B cell (primary cell): ENCODE results near the gene LIN7B. TPM values are rescaled to one million over a fixed set of nuclear protein-coding genes. Genes with fewer than 3 reads are reported as not detected.

Source experiments
- ATAC-seq: fragments of 200-7000 bp; cut with Tn5 transposase; one replicate; pipeline ENCODE4 v1.10.0; 2021; ENCODE audit warnings: low read depth, mild to moderate bottlenecking, moderate number of reproducible peaks, moderate library complexity
- CTCF ChIA-PET: fragments of 350-600 bp; sonication (Branson Sonifier 250); formaldehyde crosslinking; loops from one replicate; lab custom pipeline; 2021; ENCODE audit warnings: antibody characterized with exemption, inconsistent platforms; lab: Charles Lee
- POLR2A ChIA-PET: fragments of 350-600 bp; sonication (Branson Sonifier 250); formaldehyde crosslinking; loops from one replicate; lab custom pipeline; 2021; ENCODE audit warnings: antibody characterized with exemption; lab: Charles Lee
- DNase-seq: peaks from one replicate; pipeline ENCODE4 v3.0.0; 2013
- H2AFZ ChIP-seq: 2 replicates; pipeline ENCODE4 v1.6.1; 2012; ENCODE audit warnings: mild to moderate bottlenecking, low read depth, low read length; ENCODE audit not compliant: insufficient read depth, poor library complexity, severe bottlenecking
- H3K27ac ChIP-seq, 2 donors: 1 replicate in 1 of 2; 2 replicates in 1 of 2; pipeline ENCODE4 v1.5.1; 2012 to 2013; ENCODE audit warnings: low read length in 2 of 2, mild to moderate bottlenecking in 2 of 2, moderate library complexity in 1 of 2
- H3K27me3 ChIP-seq, 4 experiments: fragments of 200-600 bp in 1 of 4; sonication (generic) in 1 of 4; replicated peaks in 1 of 4; 1 replicate in 2 of 4; 2 replicates in 2 of 4; pipeline versions ENCODE4 v1.6.1 to v1.7.0; 2013 to 2016; ENCODE audit warnings: low read length in 3 of 4, mild to moderate bottlenecking in 2 of 4, mixed read lengths in 1 of 4, moderate library complexity in 1 of 4; ENCODE audit not compliant: insufficient read depth in 4 of 4, control insufficient read depth in 3 of 4; ENCODE audit errors: control extremely low read depth in 1 of 4
- H3K36me3 ChIP-seq, 2 experiments: replicated peaks in 1 of 2; 1 replicate in 1 of 2; 2 replicates in 1 of 2; pipeline versions ENCODE4 v1.6.1 to v1.7.1; 2013; ENCODE audit warnings: low read length in 1 of 2; ENCODE audit not compliant: insufficient read depth in 2 of 2, control insufficient read depth in 1 of 2; ENCODE audit errors: control extremely low read depth in 1 of 2, extremely low read depth in 1 of 2
- H3K4me1 ChIP-seq, 2 donors: fragments of 200-600 bp in 1 of 2; sonication (generic) in 1 of 2; 1 replicate in 1 of 2; 2 replicates in 1 of 2; pipeline versions ENCODE4 v1.5.1 to v1.6.1; 2013 to 2017; ENCODE audit warnings: low read length in 2 of 2; ENCODE audit not compliant: control insufficient read depth in 2 of 2, insufficient read depth in 2 of 2
- H3K4me2 ChIP-seq: replicated peaks from 2 replicates; pipeline ENCODE3; 2012; ENCODE audit warnings: mild to moderate bottlenecking, low read depth, low read length; ENCODE audit not compliant: poor library complexity, severe bottlenecking
- H3K4me3 ChIP-seq, 5 experiments: fragments of 200-600 bp in 1 of 5; sonication (generic) in 1 of 5; 1 replicate in 3 of 5; 2 replicates in 2 of 5; pipeline versions ENCODE4 v1.5.1 to v1.7.0; 2011 to 2016; ENCODE audit warnings: low read length in 4 of 5, mild to moderate bottlenecking in 4 of 5, low read depth in 2 of 5, control low read depth in 1 of 5, moderate library complexity in 1 of 5; ENCODE audit not compliant: insufficient read depth in 1 of 5; ENCODE audit errors: control extremely low read depth in 1 of 5, extremely low read depth in 1 of 5
- H3K79me2 ChIP-seq: fragments of 200-600 bp; sonication (generic); one replicate; pipeline ENCODE4 v1.6.0; 2016; ENCODE audit warnings: low read length; ENCODE audit not compliant: control insufficient read depth, insufficient read depth
- H3K9ac ChIP-seq: fragments of 200-600 bp; sonication (generic); 2 replicates; pipeline ENCODE4 v1.6.1; 2017; ENCODE audit warnings: mild to moderate bottlenecking, low read length, moderate library complexity
- H3K9me3 ChIP-seq, 3 donors: one replicate each; pipeline versions ENCODE4 v1.6.1 to v1.7.1; 2013; ENCODE audit warnings: low read length in 2 of 3; ENCODE audit not compliant: control insufficient read depth in 2 of 3, insufficient read depth in 1 of 3; ENCODE audit errors: control extremely low read depth in 1 of 3
- H4K20me1 ChIP-seq: 2 replicates; pipeline ENCODE4 v1.6.0; 2012; ENCODE audit warnings: mild to moderate bottlenecking, low read length; ENCODE audit not compliant: insufficient read depth, control insufficient read depth, poor library complexity, severe bottlenecking
- H3K27ac Mint-ChIP-seq: one replicate; pipeline ENCODE4 v1.8.0; 2021; ENCODE audit warnings: mixed read lengths
- H3K27me3 Mint-ChIP-seq: one replicate; pipeline ENCODE4 v1.8.0; 2021; ENCODE audit warnings: mixed read lengths
- H3K4me1 Mint-ChIP-seq: one replicate; pipeline ENCODE4 v1.8.0; 2021; ENCODE audit warnings: mixed read lengths
- H3K4me3 Mint-ChIP-seq: one replicate; pipeline ENCODE4 v1.8.0; 2021; ENCODE audit warnings: mixed read lengths
- H3K9me3 Mint-ChIP-seq: one replicate; pipeline ENCODE4 v1.8.0; 2022; ENCODE audit warnings: mixed read lengths; ENCODE audit not compliant: insufficient read depth
- CTCF ChIP-seq: fragments of 200-600 bp; IDR thresholded peaks from one replicate; pipeline ENCODE4 v1.8.0; 2022; ENCODE audit warnings: antibody characterized with exemption, mild to moderate bottlenecking
- EZH2 ChIP-seq: IDR thresholded peaks from 2 replicates; pipeline ENCODE4 v1.6.1; 2012; ENCODE audit warnings: borderline replicate concordance, low read depth, mild to moderate bottlenecking, moderate library complexity, low read length; ENCODE audit not compliant: insufficient read depth, poor library complexity, severe bottlenecking
- WGBS: methylation state at CpG from one replicate; pipeline ENCODE4 v1.1.5; 2013; ENCODE audit warnings: missing lambda C conversion rate; ENCODE audit not compliant: insufficient coverage; 5-methylcytosine and 5-hydroxymethylcytosine counted together
- intact Hi-C: fragments of 100-400 bp; cut with micrococcal nuclease; formaldehyde crosslinking; loops from one replicate; pipeline ENCODE4 v1.10.0; 2022
- polyA plus RNA-seq: library from polyadenylated mRNA; depleted of rRNA; stranded (reverse); fragments of >200 nt; gene quantifications from 2 replicates; pipeline ENCODE4 v1.2.3, GENCODE V29; 2012
- total RNA-seq, 2 donors: library from RNA; stranded (reverse); fragments of 120-200 nt in 1 of 2; gene quantifications; 1 replicate in 1 of 2; 2 replicates in 1 of 2; pipeline versions ENCODE4 v1.2.3 to v1.2.4, GENCODE V29; 2013 to 2022

Gene LIN7B
- total and polyA plus RNA-seq, 2 donors (not counting 1 experiment from before 2014, with no cell fraction given), result 7.4 to 12.4 TPM

DNA sequence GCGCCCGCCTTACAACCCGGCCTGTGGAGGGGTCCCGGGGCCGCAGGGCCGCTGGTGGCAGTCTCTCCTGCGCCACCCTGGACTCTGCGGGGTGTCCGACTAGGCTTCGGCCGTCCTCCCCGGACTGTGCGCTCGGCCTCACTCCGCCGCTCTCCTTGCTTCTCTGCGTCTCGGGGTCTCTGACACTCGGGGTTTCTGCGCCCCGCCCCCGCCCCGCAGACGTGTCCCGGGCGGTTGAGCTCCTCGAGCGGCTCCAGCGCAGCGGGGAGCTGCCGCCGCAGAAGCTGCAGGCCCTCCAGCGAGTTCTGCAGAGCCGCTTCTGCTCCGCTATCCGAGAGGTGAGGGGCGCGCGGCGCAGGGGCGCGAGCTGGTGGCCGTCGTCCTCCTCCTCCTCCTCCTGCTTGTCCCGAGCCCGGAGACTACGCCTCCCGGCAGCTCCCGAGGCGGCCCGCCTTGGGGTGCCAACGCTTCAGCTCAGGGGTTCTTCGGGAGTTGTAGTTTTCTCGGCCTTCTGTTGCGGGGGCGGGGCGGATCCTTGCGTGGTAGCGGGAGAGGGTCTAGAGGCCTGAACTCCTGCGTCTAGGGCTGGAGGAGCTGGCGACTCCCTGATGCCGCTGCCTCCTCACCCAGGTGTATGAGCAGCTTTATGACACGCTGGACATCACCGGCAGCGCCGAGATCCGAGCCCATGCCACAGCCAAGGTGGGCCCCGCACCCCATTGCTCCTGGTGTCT is 627 bp downstream of the LIN7B start:
- Histone ChIP-seq H3K36me3 (no peaks in the 10 kb centered on the region), H2AFZ (peak overlapping the region; percentile 82), H3K27me3 (peaks cover 0 to 3% (median 1%) of the 10 kb centered on the region in 4 experiments), H3K4me2 (peak overlapping the region; percentile 98), H4K20me1 (no peaks in the 10 kb centered on the region), H3K27ac (no peak overlapping the region), H3K79me2 (no peaks in the 10 kb centered on the region), H3K9ac (peak overlapping the region; percentile 71), H3K4me3 (peak overlapping the region in 4 of 5 experiments; percentile 59 to 78 (median 68)), H3K4me1 (peaks cover 16 to 34% of the 10 kb centered on the region in 2 donors), H3K9me3 (no peaks in the 10 kb centered on the region)
- TF ChIP-seq CTCF, result no peak
- TF ChIP-seq EZH2, result no peak
- H3K4me1 Mint-ChIP-seq, result peaks cover 43% of the 10 kb centered on the region
- intact Hi-C loops, result loop anchor here (1.0 to 10.0 kb wide), 8 partner anchors 14 to 703 kb away; partner anchors contain the start of genes DBP, GYS1, MED25 and PRMT1
- no peak overlapping the region for H3K27ac Mint-ChIP-seq
- DNase-seq, result no peak
- CTCF ChIA-PET, result interaction anchor here (0.6 to 5.6 kb wide), 19 partner anchors 9 to 550 kb away, joined by 3 to 33 read pairs (median 4); partner anchors contain the start of genes GYS1, NOSIP and RUVBL2
- POLR2A ChIA-PET, result interaction anchor here (0.5 to 1.3 kb wide), 3 partner anchors 13 to 331 kb away, joined by 4 to 7 read pairs (median 4); a partner anchor contains a TSS
- no peaks in the 10 kb centered on the region for H3K27me3 Mint-ChIP-seq
- H3K4me3 Mint-ChIP-seq, result peak overlapping the region; percentile 74
- no peak for ATAC-seq
- no peaks in the 10 kb centered on the region for H3K9me3 Mint-ChIP-seq
- WGBS, result 15% methylated on average over 61 of the region's 68 CpGs

- no peak overlapping the region for H3K9ac ChIP-seq
- Mint-ChIP-seq H3K27me3 (peaks cover 6% of the 10 kb centered on the region), H3K9me3 (no peaks in the 10 kb centered on the region), H3K4me3 (peak overlapping the region; percentile 90), H3K27ac (peak overlapping the region; percentile 46), H3K4me1 (peaks cover 50% of the 10 kb centered on the region)
- H4K20me1 ChIP-seq, result no peaks in the 10 kb centered on the region
- intact Hi-C loops, result loop anchor here (5.0 to 10.0 kb wide), 4 partner anchors 122 to 701 kb away; partner anchors contain the start of genes DBP, GYS1, MED25 and PRMT1
- peaks cover 25 to 40% of the 10 kb centered on the region in 2 donors for H3K4me1 ChIP-seq
- H3K36me3 ChIP-seq, result no peaks in the 10 kb centered on the region
- no peak overlapping the region for H3K4me2 ChIP-seq
- CTCF ChIA-PET, result interaction anchor here (0.7 to 5.6 kb wide), 2 partner anchors 11 to 19 kb away, joined by 3 to 33 read pairs; no protein-coding TSS in a partner anchor
- POLR2A ChIA-PET, result no interaction called here
- H3K4me3 ChIP-seq, result no peak overlapping the region
- DNase-seq (peak; percentile 25), ATAC-seq (no peak)
- TF ChIP-seq EZH2 (no peak), CTCF (no peak)
- H3K27ac ChIP-seq, result no peak overlapping the region
- H2AFZ ChIP-seq, result no peak overlapping the region
- no peaks in the 10 kb centered on the region for H3K9me3 ChIP-seq
- no peaks in the 10 kb centered on the region for H3K79me2 ChIP-seq
- WGBS, result no CpG with 5 or more reads among the region's 1 CpG
- H3K27me3 ChIP-seq, result peaks cover 0 to 11% (median 2%) of the 10 kb centered on the region in 4 experiments
These were observed 2.4 kb downstream of the LIN7B start for GRCh38 chr19:49116544-49116943.
